Stimulated activated CD4-positive, alpha-beta T cell treated with anti-CD3 and anti-CD28 coated beads, TNF-alpha, amount 100 ng/mL, for 24 hours (primary cell): ENCODE data around the gene VLDLR.

Source experiments
- DNase-seq, 3 experiments: peaks; one replicate each; pipeline ENCODE4 v3.0.0-alpha.2; 2020; ENCODE audit warnings: low read depth in 3 of 3

Gene VLDLR

GRCh38 chr9:2621722-2622460, at the start of gene VLDLR:
Gene VLDLR, plus strand, starts transcription at chr9:2621787. Its CDS starts 403 bp downstream, at chr9:2622190.
- DNase-seq, result peak in 1 of 3 experiments; percentile 33

- DNase-seq, result no peak
Measured at GRCh38 chr9:2574203-2574602, 47.4 kb upstream of the VLDLR start.

- DNase-seq, result no peak
Measured at GRCh38 chr9:2576631-2577030, 45.0 kb upstream of the VLDLR start.

- DNase-seq, result no peak
Measured at GRCh38 chr9:2583308-2584013, 38.1 kb upstream of the VLDLR start.

- no peak for DNase-seq
Measured at GRCh38 chr9:2591967-2592366, 29.6 kb upstream of the VLDLR start.

- no peak for DNase-seq
Measured at GRCh38 chr9:2593744-2594143, 27.8 kb upstream of the VLDLR start.

GRCh38 chr9:2595973-2596372, 25.6 kb upstream of the VLDLR start:
- no peak for DNase-seq

GRCh38 chr9:2597483-2597882, 24.1 kb upstream of the VLDLR start:
- no peak for DNase-seq

- no peak for DNase-seq
Measured at GRCh38 chr9:2599896-2600295, 21.7 kb upstream of the VLDLR start.

GRCh38 chr9:2600307-2600706, 21.3 kb upstream of the VLDLR start:
- DNase-seq, result no peak

- no peak for DNase-seq
Measured at GRCh38 chr9:2601785-2602378, 19.7 kb upstream of the VLDLR start.

- DNase-seq, result no peak
Measured at GRCh38 chr9:2602704-2603116, 18.9 kb upstream of the VLDLR start.

- no peak for DNase-seq
Measured at GRCh38 chr9:2603621-2604020, 18.0 kb upstream of the VLDLR start.

GRCh38 chr9:2605246-2605645, 16.3 kb upstream of the VLDLR start:
- no peak for DNase-seq

GRCh38 chr9:2608276-2608675, 13.3 kb upstream of the VLDLR start:
- DNase-seq, result no peak

GRCh38 chr9:2610985-2611384, 10.6 kb upstream of the VLDLR start:
- DNase-seq, result no peak

GRCh38 chr9:2611961-2612360, 9.6 kb upstream of the VLDLR start:
- DNase-seq, result no peak

GRCh38 chr9:2613730-2614271, 7.8 kb upstream of the VLDLR start:
- DNase-seq, result no peak

- no peak for DNase-seq
Measured at GRCh38 chr9:2615497-2615896, 6.1 kb upstream of the VLDLR start.

- no peak for DNase-seq
Measured at GRCh38 chr9:2616692-2617377, 4.8 kb upstream of the VLDLR start.

GRCh38 chr9:2618289-2618688, 3.3 kb upstream of the VLDLR start:
- no peak for DNase-seq
